GM21515 (cell line): ENCODE measurements around the gene IL1RAPL1.

Experiments used
- ATAC-seq: cut with Tn5 transposase; IDR thresholded peaks from one replicate; pipeline ENCODE4 v1.9.1; 2021; ENCODE audit not compliant: unreplicated experiment

Gene IL1RAPL1

DNA sequence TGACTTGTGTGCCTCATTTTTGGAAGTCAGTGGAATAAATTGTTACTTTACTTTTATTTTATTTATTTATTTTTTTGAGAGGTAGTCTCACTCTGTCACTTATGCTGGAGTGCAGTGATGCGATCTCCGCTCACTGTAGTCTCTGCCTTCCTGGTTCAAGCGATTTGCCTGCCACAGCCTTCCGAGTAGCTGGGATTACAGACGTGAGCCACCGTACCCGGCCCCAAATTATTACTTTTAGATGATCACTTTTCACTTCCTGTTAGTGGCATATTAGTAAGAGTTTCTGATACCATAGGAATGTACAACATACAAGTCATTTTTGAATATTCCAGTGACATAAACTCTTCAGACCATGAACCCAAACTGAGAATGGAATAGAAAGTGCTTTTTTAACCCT, 1017.1 kb downstream of the IL1RAPL1 start:
- no peak for ATAC-seq

GRCh38 chrX:29617276-29617675, 1030.0 kb downstream of the IL1RAPL1 start:
- no peak for ATAC-seq

GRCh38 chrX:29617725-29618124, 1030.5 kb downstream of the IL1RAPL1 start:
- ATAC-seq: no peak

DNA sequence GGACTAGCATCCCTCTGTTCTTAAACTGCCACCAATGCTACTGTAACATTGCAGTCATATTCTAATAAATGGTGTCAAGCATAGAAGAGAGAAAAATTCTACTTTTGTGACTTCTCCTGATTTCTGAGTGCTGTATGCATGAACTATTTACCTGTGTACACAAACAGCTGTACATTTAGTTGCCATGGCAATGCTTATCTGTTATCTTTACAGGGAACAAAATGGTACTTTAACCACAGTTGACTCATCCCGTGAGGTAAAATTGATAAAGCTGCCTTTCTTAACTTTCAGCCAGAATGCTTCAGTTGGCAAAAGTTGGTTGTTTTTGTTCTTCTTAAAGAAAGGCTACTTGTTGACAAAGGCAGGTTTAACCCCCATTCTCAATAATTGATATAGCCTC, 1040.6 kb downstream of the IL1RAPL1 start:
- no peak for ATAC-seq

DNA sequence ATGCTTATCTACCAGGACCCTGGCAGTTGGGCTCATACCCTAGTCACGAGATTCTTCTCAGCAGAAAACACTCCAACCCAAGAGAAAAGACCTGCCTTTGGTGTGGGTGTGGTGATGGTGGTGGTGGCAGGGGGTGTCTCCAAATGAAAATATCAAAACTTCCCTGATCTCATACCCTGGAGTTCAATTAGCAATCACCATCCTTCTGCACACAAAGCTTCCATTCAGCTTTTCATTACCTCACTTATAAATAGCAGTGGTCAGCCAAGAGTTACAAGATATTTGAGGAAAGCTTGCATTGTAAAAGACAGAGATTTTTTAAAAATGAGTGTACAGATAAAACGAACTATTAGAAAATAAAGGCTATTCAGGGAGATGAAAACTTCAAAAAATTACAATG, 1047.3 kb downstream of the IL1RAPL1 start:
- no peak for ATAC-seq

DNA sequence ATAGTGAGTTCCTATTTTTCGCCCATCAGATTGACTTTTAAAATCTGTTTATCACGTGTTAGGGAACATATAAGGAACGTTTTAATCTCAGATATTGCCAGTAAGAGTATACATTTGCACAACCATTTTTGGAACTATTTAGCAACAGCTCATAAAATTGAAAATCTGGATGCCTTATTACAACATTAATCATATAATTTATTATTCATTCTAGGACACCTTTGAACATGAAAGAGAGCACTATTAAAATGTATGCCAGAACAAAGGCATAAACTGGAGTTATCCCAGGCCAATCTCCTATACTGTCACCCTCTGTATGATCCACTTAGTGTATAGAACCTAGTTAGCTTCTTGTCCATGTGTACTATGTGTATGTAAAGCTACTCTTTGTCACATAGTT, 1049.1 kb downstream of the IL1RAPL1 start:
- no peak for ATAC-seq

DNA sequence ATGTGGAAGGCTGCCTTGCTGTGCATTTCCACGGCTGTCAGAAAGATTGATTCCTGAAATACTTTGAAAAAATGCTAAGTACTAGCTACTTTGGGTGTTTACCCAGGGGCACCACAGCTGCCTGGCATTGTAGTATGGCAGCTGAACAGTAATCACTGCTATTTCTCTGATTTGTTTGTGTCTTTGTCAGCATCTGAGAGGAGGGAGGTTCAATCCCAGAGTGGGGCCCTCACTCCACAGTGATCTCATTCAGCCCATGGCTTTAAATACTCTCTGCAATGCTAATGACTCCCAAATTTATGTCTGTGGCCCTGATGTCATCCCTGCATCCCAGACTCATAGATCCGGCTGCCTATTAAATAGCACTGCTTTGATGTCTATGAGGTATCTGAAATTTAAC, 1052.9 kb downstream of the IL1RAPL1 start:
- no peak for ATAC-seq

DNA sequence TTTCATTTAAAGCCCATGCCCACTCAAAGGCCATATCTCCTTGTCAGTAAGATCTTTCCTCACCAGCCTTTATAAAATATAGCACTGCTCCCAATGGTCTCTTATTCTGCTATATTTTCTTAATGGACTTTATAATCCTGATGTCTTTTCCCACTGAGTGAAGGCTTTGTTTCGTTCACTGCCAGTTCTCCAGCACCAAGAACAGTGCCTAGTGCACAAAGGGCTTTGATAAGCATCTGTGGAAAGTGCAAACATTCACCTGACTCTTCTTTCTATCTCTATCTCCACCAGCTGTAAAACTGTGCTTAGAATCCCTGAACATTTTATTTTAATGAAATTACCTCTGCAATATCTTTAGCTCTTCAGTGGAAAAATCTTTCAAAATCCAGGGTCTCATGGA, 1054.2 kb downstream of the IL1RAPL1 start:
- no peak for ATAC-seq

DNA sequence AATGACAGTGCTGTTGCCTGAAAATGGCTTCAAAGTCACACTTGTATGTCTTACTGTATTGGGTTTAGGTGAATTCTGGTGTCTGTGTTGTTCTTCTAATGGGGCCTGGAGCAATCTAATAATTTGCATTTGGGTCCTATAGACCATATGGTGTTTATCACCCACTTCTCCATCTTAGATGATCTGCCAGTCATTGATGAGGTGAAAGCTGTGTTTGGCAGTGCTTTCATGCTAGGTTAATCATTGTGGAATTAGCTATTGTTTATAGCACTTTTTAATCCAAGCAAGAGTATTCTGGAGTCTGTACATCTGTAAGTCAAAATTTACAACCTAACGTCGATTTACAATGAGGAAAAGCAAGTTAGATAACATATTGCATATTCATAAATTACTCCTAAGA, 1055.9 kb downstream of the IL1RAPL1 start:
- no peak for ATAC-seq

GRCh38 chrX:29648161-29648560, 1060.9 kb downstream of the IL1RAPL1 start:
- ATAC-seq: no peak

GRCh38 chrX:29652484-29652883, 1065.2 kb downstream of the IL1RAPL1 start:
- ATAC-seq: no peak

DNA sequence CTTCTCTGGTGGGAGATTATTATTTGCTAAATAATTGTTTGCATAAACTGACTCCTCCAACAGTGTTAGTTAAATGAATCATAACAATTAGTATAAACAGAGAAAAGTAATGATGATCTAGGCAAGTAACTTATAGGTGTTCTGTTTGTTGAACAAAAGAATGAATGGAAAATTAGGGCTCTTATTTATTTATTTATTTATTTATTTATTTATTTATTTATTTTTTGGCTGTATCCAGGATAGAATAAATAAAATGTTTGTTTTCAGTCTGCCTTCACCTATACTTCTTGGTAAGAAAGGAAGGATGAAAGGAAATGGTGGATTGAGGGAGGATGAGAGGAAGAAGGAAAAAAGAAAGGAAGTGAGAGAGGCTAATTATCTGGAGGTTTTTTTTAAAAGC, 1066.5 kb downstream of the IL1RAPL1 start:
- ATAC-seq: no peak

DNA sequence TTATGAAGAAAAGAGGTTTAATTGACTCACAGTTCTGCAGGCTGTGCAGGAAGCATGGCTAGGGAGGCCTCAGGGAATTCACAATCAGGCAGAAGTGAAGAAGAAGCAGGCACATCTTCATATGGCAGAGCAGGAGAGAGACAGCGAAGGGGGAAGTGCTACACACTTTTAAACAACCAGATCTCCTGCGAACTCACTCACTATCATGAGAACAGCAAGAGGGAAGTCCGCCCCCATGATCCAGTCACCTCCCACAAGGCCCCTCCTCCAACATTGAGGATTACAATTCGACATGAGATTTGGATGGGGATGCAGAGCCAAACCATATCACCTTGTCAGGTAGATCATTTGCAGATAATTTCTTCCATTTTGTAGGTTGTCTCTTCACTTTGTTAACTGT, 1072.7 kb downstream of the IL1RAPL1 start:
- ATAC-seq: no peak

DNA sequence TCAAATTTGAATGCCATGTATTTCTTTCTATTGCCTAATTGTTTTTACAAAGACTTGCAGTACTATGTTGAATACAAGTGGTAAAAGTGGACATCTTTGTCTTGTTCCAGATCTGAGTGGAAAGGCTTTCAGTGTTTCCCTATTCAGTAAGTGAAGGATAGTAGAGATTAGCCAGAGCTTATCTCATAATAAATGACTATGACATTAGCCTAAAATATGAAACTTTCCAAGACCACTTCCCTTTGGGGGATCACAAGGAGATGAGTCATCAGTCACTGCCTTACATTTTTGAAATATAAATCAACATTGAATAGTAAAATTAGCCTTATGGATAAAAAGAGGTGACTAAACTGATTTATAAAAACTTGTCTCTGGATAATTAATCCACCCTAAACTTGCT, 1074.0 kb downstream of the IL1RAPL1 start:
- ATAC-seq: no peak

DNA sequence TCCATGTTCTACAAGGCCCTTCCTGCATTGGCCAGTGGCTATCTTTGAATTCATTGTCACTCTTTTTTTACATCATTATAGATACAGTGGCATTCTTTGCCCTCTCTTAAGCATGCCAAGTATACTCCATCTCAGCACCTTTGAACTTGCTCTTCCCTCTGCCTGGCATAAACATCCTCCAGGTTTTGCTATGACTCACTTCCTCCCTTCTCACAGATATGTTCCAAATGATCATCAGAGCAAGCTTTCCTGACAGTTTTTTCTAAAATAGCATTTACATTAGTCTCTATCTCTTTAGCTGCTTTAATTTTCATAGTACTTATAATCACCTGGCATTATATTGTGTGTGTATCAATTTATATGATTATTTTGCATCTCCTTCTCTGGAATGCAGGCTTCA, 1074.9 kb downstream of the IL1RAPL1 start:
- ATAC-seq: no peak

- ATAC-seq: no peak
Measured at GRCh38 chrX:29662759-29663503, 1075.7 kb downstream of the IL1RAPL1 start.

DNA sequence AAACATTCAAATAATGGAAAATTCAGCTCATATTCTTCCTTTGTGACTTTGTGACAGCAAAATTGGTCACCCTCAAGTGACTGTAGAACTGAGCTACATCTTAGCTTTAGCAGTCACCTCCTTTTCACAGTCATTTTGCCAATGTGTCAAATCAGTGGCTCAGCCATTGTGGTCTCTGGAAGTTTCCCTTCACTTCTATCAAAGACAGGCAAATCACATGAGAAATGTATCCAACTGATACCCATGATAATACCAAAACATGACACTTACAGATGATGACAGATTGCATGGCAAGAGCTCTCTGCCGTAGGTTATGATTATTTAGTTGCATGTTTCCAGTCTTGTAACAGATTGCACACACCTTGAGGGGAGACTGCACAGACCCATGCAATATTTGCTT, 1078.3 kb downstream of the IL1RAPL1 start:
- ATAC-seq: no peak

DNA sequence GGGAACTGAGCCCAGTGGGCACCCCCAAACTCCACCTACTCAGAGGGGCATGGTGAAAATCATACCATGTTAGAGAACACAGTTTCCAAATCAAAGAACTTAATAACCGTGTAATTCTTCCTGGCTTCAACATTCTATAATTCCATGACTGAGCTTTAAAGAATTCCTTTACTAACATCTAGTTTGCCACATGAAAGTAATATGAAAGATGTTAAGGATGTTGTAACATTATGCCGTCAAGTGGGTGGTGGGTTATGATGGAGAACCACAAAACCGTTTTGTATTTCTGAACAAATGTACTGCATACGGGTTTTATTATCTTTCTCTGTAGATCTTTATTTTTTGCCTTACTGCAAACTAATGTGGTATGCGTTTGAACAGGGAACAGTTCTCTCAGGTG, 1079.1 kb downstream of the IL1RAPL1 start:
- ATAC-seq: no peak

GRCh38 chrX:29671421-29671820, 1084.2 kb downstream of the IL1RAPL1 start:
- ATAC-seq: no peak

DNA sequence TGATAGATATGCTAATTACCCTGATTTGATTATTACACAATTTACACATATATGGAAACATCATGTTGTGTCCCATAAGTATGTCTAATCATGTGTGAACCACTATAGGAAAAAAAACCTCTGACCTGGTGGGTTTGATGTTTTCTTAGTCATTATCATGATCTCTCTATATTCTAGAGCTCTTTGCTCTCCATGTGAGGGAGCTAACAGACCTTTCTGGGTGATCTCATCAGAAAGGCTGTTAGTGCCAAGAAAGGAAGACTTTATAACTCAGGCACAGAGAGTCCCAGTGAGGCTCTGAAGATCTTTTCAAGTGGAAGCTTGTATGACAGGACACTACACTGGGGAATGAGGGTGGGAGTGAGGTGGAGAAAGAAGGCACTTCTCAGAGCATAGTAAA, 1100.4 kb downstream of the IL1RAPL1 start:
- no peak for ATAC-seq

- no peak for ATAC-seq
Measured at GRCh38 chrX:29690061-29690460, 1102.8 kb downstream of the IL1RAPL1 start.

DNA sequence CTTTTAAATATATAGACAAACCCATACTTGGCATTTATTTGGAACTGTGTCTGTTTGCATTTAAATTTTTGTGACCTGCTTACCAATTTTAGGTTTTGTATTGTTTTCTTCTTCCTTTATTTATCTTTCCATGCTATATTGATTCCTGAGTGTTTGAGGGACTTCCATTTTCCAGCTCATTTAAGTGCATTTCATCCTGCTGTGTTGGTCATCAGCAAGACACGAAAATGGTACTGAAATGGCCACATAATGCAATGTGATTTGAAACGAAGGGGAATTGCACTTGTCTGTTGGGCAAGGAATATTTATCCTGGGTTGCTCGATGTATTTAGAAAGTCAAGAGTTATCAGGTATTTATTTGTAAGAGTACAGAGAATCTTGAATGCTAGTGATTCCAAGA, 1103.8 kb downstream of the IL1RAPL1 start:
- ATAC-seq: no peak

- ATAC-seq: no peak
Measured at GRCh38 chrX:29693912-29694311, 1106.7 kb downstream of the IL1RAPL1 start.
